GM06990 (cell line): ENCODE measurements around the gene ADAM15.

Experiments used
- DNase-seq: peaks from one replicate; pipeline ENCODE4 v3.0.0-alpha.2; 2011; ENCODE audit not compliant: insufficient read length; ENCODE audit errors: extremely low read depth
- H3K27me3 ChIP-seq: replicated peaks from 2 replicates; pipeline ENCODE4 v1.6.0; 2011; ENCODE audit warnings: low read length; ENCODE audit not compliant: control insufficient read depth, insufficient read depth
- H3K36me3 ChIP-seq: 2 replicates; pipeline ENCODE4 v1.5.1; 2011; ENCODE audit warnings: low read length; ENCODE audit not compliant: control insufficient read depth, insufficient read depth
- H3K4me3 ChIP-seq: replicated peaks from 2 replicates; pipeline ENCODE4 v1.5.1; 2011; ENCODE audit warnings: low read depth, mild to moderate bottlenecking, control low read depth, low read length
- TF ChIP-seq, protein P1 (sequence below): IDR thresholded peaks from 2 replicates; pipeline ENCODE4 v1.5.1; 2011; ENCODE audit warnings: low read length, control low read depth, mild to moderate bottlenecking, inconsistent platforms; ENCODE audit not compliant: insufficient read depth, poor library complexity, severe bottlenecking

ADAM15 gene

DNA sequence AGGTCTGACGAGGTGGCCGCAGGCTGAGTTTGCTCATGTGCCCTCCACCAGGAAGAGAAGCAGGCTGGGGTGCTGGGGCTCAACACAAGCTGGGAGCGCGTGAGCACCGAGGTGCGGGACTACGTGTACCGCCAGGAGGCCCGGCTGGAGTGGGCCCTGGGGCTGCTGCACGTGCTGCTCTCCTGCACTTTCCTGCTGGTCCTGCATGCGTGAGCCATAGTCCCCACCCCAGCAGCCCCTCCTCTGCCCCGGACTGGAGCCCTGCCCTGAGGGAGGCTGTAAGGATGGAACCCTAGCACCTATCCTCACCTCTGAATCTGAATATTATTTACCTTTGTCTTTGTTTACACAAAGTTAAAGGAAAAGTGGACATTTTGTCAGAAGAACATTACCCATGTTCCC, 7.8 kb upstream of the ADAM15 start:
- Histone ChIP-seq H3K36me3 (no peaks in the 10 kb centered on the region), H3K27me3 (no peaks in the 10 kb centered on the region; the same call in none of the 2 replicates), H3K4me3 (no peak overlapping the region)
- TF ChIP-seq, protein P1, sequence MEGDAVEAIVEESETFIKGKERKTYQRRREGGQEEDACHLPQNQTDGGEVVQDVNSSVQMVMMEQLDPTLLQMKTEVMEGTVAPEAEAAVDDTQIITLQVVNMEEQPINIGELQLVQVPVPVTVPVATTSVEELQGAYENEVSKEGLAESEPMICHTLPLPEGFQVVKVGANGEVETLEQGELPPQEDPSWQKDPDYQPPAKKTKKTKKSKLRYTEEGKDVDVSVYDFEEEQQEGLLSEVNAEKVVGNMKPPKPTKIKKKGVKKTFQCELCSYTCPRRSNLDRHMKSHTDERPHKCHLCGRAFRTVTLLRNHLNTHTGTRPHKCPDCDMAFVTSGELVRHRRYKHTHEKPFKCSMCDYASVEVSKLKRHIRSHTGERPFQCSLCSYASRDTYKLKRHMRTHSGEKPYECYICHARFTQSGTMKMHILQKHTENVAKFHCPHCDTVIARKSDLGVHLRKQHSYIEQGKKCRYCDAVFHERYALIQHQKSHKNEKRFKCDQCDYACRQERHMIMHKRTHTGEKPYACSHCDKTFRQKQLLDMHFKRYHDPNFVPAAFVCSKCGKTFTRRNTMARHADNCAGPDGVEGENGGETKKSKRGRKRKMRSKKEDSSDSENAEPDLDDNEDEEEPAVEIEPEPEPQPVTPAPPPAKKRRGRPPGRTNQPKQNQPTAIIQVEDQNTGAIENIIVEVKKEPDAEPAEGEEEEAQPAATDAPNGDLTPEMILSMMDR = no peak
- DNase-seq = no peak

DNA sequence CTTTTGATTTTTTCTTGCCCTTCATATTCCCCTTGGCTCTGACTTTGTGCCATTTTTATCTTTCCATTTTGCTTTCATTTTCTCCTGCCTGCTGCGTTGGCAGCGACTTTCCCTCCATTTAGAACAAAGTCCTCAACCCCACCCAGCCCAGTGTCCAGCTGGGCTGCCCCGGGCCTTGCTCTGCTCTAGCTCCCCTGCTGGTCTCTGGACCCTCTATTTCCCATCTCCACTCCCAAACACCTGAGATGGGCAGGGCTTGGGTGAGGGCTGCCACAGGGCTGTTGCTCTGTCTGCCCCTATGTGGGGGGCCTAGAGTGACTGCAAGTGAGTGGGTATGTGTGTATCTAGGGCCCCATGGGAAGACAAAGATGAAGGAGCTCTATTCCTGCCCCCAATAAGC, 7.3 kb upstream of the ADAM15 start:
- H3K36me3 ChIP-seq = no peaks in the 10 kb centered on the region
- H3K27me3 ChIP-seq = no peaks in the 10 kb centered on the region; the same call in 1 of the 2 replicates
- no peak for DNase-seq
- TF ChIP-seq, protein P1 = no peak
- H3K4me3 ChIP-seq = no peak overlapping the region

DNA sequence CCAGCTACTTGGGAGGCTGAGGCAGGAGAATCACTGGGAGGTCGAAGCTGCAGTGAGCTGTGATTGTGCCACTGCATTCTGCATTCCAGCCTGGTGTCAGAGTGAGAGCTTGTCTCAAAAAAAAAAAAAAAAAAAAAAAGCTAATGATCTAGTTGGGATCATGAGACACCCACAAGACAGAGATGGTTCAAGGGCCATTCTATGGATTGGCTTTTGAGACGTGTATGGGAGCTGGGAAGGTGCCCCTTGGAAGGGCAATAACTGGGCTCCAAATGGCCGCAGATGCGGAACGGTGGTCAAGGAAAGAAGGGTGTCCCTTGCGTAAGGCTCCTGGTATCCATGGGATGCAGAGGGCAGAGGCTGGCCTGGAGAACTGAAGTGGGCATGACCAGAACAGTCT, 6.8 kb upstream of the ADAM15 start:
- no peaks in the 10 kb centered on the region for H3K27me3 ChIP-seq
- H3K36me3 ChIP-seq = no peaks in the 10 kb centered on the region
- H3K4me3 ChIP-seq = no peak overlapping the region
- DNase-seq = no peak
- TF ChIP-seq, protein P1 = no peak

DNA sequence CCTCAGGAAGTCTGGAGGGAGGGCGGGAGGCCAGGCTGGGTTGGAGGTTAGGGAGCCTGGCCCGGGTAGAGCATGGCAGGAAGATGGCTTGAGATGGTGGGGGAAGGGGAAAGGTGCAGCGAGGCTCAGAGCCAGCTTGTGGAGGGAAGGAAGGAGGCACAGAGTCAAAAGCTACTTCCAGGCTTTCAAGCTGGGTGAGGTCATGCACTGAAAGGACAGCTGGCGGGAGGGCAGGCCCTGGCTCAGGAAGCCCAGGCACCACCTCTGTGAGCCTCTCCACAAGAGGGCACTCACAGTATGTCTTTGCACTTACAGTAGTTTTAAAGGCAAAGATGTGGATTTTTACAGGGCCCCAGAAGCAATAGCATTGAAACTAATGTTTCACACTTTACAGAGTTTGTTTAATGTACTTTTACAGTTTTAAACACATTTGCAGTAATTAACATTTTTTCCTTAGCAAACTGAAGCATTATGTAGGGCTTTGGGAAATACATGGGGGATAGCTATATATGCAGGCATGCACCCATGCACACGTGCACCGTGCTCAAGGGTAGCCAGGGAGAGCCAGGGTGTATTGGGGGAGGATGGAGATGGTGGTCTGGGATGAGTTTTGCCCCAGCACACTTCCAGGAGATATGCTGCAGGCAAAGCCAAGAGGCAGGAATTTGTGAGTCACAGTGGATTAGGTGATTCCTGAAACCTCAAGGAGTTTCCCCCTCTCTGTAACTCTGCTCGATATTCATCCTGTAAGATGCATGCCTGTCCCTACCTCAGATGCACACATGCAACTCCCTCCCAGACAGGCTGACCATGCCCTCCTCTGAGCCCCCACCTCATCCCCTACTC, 6.1 kb upstream of the ADAM15 start:
- no peaks in the 10 kb centered on the region for H3K36me3 ChIP-seq
- peak; percentile 49 for DNase-seq
- H3K4me3 ChIP-seq = no peak overlapping the region
- TF ChIP-seq, protein P1 = peak; percentile 81
- no peaks in the 10 kb centered on the region for H3K27me3 ChIP-seq

DNA sequence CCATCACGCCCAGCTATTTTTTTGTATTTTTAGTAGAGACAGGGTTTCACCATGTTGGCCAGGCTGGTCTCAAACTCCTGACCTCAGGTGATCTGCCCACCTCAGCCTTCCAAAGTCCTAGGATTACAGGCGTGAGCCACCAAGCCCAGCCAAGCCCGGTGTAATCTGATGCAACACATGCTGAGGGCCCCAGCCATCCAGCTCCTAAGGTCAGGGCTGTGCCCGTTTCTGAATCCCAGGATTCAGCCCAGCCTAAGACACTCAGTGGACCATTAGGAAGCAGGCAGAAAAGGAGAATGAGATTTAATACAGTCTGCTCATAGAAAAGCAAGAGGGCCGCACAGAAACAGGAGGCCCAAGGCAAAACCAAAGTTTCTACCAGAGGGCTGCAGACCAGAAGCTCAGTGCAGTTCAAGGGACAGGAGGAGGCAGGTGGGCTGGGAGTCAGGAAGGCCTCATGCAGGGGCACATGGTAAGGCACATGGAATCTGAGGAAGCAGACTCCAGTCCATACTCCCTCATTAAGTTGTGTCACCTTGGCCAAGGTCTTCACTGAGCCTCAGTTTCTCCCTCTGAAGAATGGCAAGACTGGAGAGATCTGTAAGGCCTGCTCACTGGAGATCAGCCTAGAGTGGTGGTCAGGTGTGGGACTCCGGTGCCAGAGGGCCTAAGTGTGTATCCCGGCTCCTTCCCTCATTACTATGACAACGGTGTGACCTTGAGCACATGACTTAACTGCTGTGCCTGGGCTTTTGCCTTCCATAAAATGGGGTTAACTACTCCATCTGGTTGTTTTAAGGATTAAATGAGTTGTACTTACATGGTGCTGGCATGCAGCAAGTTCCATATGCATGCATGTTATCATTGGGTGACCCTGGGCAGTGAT, 2.4 kb upstream of the ADAM15 start:
- Histone ChIP-seq H3K27me3 (no peaks in the 10 kb centered on the region), H3K4me3 (no peak overlapping the region), H3K36me3 (no peaks in the 10 kb centered on the region)
- DNase-seq = no peak
- TF ChIP-seq, protein P1 = no peak
